Loucy (cell line): ENCODE measurements around the gene CILP.
"Not testable (repeated sequence)": the region's sequence is repeated elsewhere in the genome, so short reads cannot be mapped to it uniquely, and the experiment has no call there.

Source experiments
- H2AFZ ChIP-seq: fragments of 200-600 bp; sonication (generic); 2 replicates; pipeline ENCODE4 v1.6.0; 2016; ENCODE audit warnings: antibody characterized with exemption, mild to moderate bottlenecking, low read length, moderate library complexity
- H3F3A ChIP-seq: fragments of 200-600 bp; 2 replicates; pipeline ENCODE4 v1.6.0; 2016; ENCODE audit warnings: antibody characterized with exemption, low read depth, mild to moderate bottlenecking
- H3K27me3 ChIP-seq: fragments of 200-600 bp; sonication (generic); 2 replicates; pipeline ENCODE4 v1.6.1; 2014; ENCODE audit warnings: low read length, mild to moderate bottlenecking; ENCODE audit not compliant: insufficient read depth, poor library complexity, severe bottlenecking
- H3K36me3 ChIP-seq: fragments of 200-600 bp; sonication (generic); 2 replicates; pipeline ENCODE4 v1.6.1; 2016; ENCODE audit warnings: low read length; ENCODE audit not compliant: insufficient read depth
- H3K4me1 ChIP-seq: fragments of 200-600 bp; sonication (generic); 2 replicates; pipeline ENCODE4 v1.5.1; 2014; ENCODE audit warnings: low read length, mild to moderate bottlenecking; ENCODE audit not compliant: insufficient read depth, poor library complexity, severe bottlenecking
- H3K4me2 ChIP-seq: fragments of 200-600 bp; sonication (generic); 2 replicates; pipeline ENCODE4 v1.6.0; 2014; ENCODE audit warnings: antibody characterized with exemption, low read length, low read depth, mild to moderate bottlenecking; ENCODE audit not compliant: poor library complexity, severe bottlenecking
- H3K4me3 ChIP-seq: fragments of 200-600 bp; sonication (generic); 2 replicates; pipeline ENCODE4 v1.5.1; 2014; ENCODE audit warnings: low read length, mild to moderate bottlenecking, mixed read lengths; ENCODE audit not compliant: poor library complexity, severe bottlenecking
- H3K79me2 ChIP-seq: fragments of 200-600 bp; sonication (generic); 2 replicates; pipeline ENCODE4 v1.6.1; 2014; ENCODE audit warnings: low read length; ENCODE audit not compliant: insufficient read depth
- H3K9ac ChIP-seq: fragments of 200-600 bp; sonication (generic); 2 replicates; pipeline ENCODE4 v1.6.0; 2014; ENCODE audit warnings: mild to moderate bottlenecking, low read depth, low read length, moderate library complexity; ENCODE audit not compliant: poor library complexity, severe bottlenecking
- H3K9me2 ChIP-seq: fragments of 200-600 bp; sonication (generic); replicated peaks from 2 replicates; pipeline ENCODE4 v1.6.1; 2016; ENCODE audit warnings: low read depth, low read length, mixed read lengths
- H3K9me3 ChIP-seq: fragments of 200-600 bp; sonication (generic); 2 replicates; pipeline ENCODE4 v1.6.1; 2014; ENCODE audit warnings: mild to moderate bottlenecking, antibody characterized with exemption, low read length, low read depth; ENCODE audit not compliant: insufficient read depth
- H4K20me1 ChIP-seq: fragments of 200-600 bp; sonication (generic); 2 replicates; pipeline ENCODE4 v1.6.0; 2014; ENCODE audit warnings: antibody characterized with exemption, low read length, mild to moderate bottlenecking; ENCODE audit not compliant: insufficient read depth, poor library complexity, severe bottlenecking
- CTCF ChIP-seq: fragments of 200-600 bp; sonication (generic); conservative IDR thresholded peaks from 2 replicates; pipeline ENCODE4 v1.5.1; 2014; ENCODE audit warnings: mild to moderate bottlenecking, antibody characterized with exemption, low read length
- EZH2phosphoT487 ChIP-seq: fragments of 200-600 bp; IDR thresholded peaks from 2 replicates; pipeline ENCODE4 v1.6.1; 2018; ENCODE audit warnings: antibody characterized with exemption, mild to moderate bottlenecking, moderate library complexity, borderline replicate concordance

Gene CILP

GRCh38 chr15:65192016-65192415 is 19.3 kb downstream of the CILP start:
- H3F3A ChIP-seq, result no peaks in the 10 kb centered on the region
- no peak overlapping the region for H3K9ac ChIP-seq
- no peak overlapping the region for H3K4me2 ChIP-seq
- no peaks in the 10 kb centered on the region for H3K9me2 ChIP-seq
- H3K36me3 ChIP-seq, result no peaks in the 10 kb centered on the region
- no peaks in the 10 kb centered on the region for H3K9me3 ChIP-seq
- H2AFZ ChIP-seq, result no peak overlapping the region
- H3K79me2 ChIP-seq, result no peaks in the 10 kb centered on the region
- H3K27me3 ChIP-seq, result no peaks in the 10 kb centered on the region
- H4K20me1 ChIP-seq, result no peaks in the 10 kb centered on the region
- TF ChIP-seq EZH2phosphoT487 (no peak), CTCF (no peak)
- H3K4me3 ChIP-seq, result no peak overlapping the region
- no peaks in the 10 kb centered on the region for H3K4me1 ChIP-seq

- TF ChIP-seq CTCF, result peak; percentile 82
- TF ChIP-seq EZH2phosphoT487, result no peak
- Histone ChIP-seq H4K20me1 (peaks cover 4% of the 10 kb centered on the region), H2AFZ (no peak overlapping the region), H3K4me3 (no peak overlapping the region), H3K9ac (no peak overlapping the region), H3K36me3 (no peaks in the 10 kb centered on the region), H3K79me2 (peaks cover 9% of the 10 kb centered on the region), H3K27me3 (peaks cover 8% of the 10 kb centered on the region), H3K4me1 (peaks cover 4% of the 10 kb centered on the region), H3K9me2 (no peaks in the 10 kb centered on the region), H3K9me3 (no peaks in the 10 kb centered on the region), H3F3A (no peaks in the 10 kb centered on the region), H3K4me2 (no peak overlapping the region)
Measured at GRCh38 chr15:65189102-65189740, 22.1 kb downstream of the CILP start.

- not testable (repeated sequence) for H3K36me3 ChIP-seq
Measured at GRCh38 chr15:65188472-65188871, 22.8 kb downstream of the CILP start.

More at GRCh38 chr15:65188472-65188871, 22.8 kb downstream of the CILP start:
- not testable (repeated sequence) for H3K4me3 ChIP-seq, H3K4me2 ChIP-seq, H3F3A ChIP-seq, H3K9me2 ChIP-seq, H3K9ac ChIP-seq, H2AFZ ChIP-seq, H3K27me3 ChIP-seq, H3K4me1 ChIP-seq, H3K9me3 ChIP-seq
- H3K79me2 ChIP-seq, result peaks cover 16% of the 10 kb centered on the region
- H4K20me1 ChIP-seq, result peaks cover 11% of the 10 kb centered on the region
